Measurements from ENCODE around the gene PTX3. TPM values are rescaled to one million over a fixed set of nuclear protein-coding genes. Genes with fewer than 3 reads are reported as not detected.

PTX3 gene
- total RNA-seq, 4 donors from 2014 or later = 9.0 to 118 (median 12.2) TPM

GRCh38 chr3:157477441-157477840 lies 40.8 kb downstream of the PTX3 start:
- H3K27me3 ChIP-seq = no peaks in the 10 kb centered on the region
- WGBS, 2 donors = 72 to 79% methylated on average over 3 of the region's 3 CpGs
- DNase-seq (ENCODE audit: low spot score in 2 of 2) = no peak
- TF ChIP-seq POLR2A (IDR thresholded peaks at IDR 0.05) (no peak), EP300 (IDR thresholded peaks at IDR 0.05) (no peak), CTCF (IDR thresholded peaks at IDR 0.05) (no peak)
- no peaks in the 10 kb centered on the region for H3K9me3 ChIP-seq
- H3K27ac ChIP-seq = no peak overlapping the region
- H3K4me3 ChIP-seq = no peak overlapping the region
- H3K36me3 ChIP-seq = no peaks in the 10 kb centered on the region
- H3K4me1 ChIP-seq = no peaks in the 10 kb centered on the region

- 86 to 88% methylated on average over 1 of the region's 1 CpG for WGBS, 2 donors
- no peak overlapping the region for H3K27ac ChIP-seq
- H3K9me3 ChIP-seq = no peaks in the 10 kb centered on the region
- H3K4me3 ChIP-seq = no peak overlapping the region
- TF ChIP-seq CTCF (IDR thresholded peaks at IDR 0.05) = no peak
- TF ChIP-seq POLR2A (IDR thresholded peaks at IDR 0.05) = no peak
- TF ChIP-seq EP300 (IDR thresholded peaks at IDR 0.05) = no peak
- no peak for DNase-seq (ENCODE audit: low spot score in 2 of 2)
- H3K36me3 ChIP-seq = no peaks in the 10 kb centered on the region
- no peaks in the 10 kb centered on the region for H3K4me1 ChIP-seq
- no peaks in the 10 kb centered on the region for H3K27me3 ChIP-seq
Measured at GRCh38 chr3:157479464-157480243, 43.0 kb downstream of the PTX3 start.

GRCh38 chr3:157487339-157487738 lies 50.7 kb downstream of the PTX3 start:
- DNase-seq (ENCODE audit: low spot score in 2 of 2) = no peak
- H3K27me3 ChIP-seq = no peaks in the 10 kb centered on the region
- WGBS, 2 donors = 85 to 94% methylated on average over 1 of the region's 1 CpG
- H3K9me3 ChIP-seq = no peaks in the 10 kb centered on the region
- no peak overlapping the region for H3K27ac ChIP-seq
- no peaks in the 10 kb centered on the region for H3K4me1 ChIP-seq
- no peaks in the 10 kb centered on the region for H3K36me3 ChIP-seq
- H3K4me3 ChIP-seq = no peak overlapping the region
- no peak for TF ChIP-seq CTCF (IDR thresholded peaks at IDR 0.05)
- TF ChIP-seq EP300 (IDR thresholded peaks at IDR 0.05) = no peak
- TF ChIP-seq POLR2A (IDR thresholded peaks at IDR 0.05) = no peak

GRCh38 chr3:157488144-157488543 lies 51.5 kb downstream of the PTX3 start:
- Histone ChIP-seq H3K4me3 (no peak overlapping the region), H3K9me3 (no peaks in the 10 kb centered on the region), H3K27ac (no peak overlapping the region), H3K27me3 (no peaks in the 10 kb centered on the region), H3K4me1 (no peaks in the 10 kb centered on the region), H3K36me3 (no peaks in the 10 kb centered on the region)
- no peak for DNase-seq (ENCODE audit: low spot score in 2 of 2)
- no peak for TF ChIP-seq CTCF (IDR thresholded peaks at IDR 0.05)
- TF ChIP-seq EP300 (IDR thresholded peaks at IDR 0.05) = no peak
- TF ChIP-seq POLR2A (IDR thresholded peaks at IDR 0.05) = no peak

- DNase-seq (ENCODE audit: low spot score in 2 of 2) = no peak
- H3K4me1 ChIP-seq = no peaks in the 10 kb centered on the region
- no peaks in the 10 kb centered on the region for H3K9me3 ChIP-seq
- H3K27ac ChIP-seq = no peak overlapping the region
- TF ChIP-seq EP300 (IDR thresholded peaks at IDR 0.05) (no peak), CTCF (IDR thresholded peaks at IDR 0.05) (no peak), POLR2A (IDR thresholded peaks at IDR 0.05) (no peak)
- no peaks in the 10 kb centered on the region for H3K27me3 ChIP-seq
- no peak overlapping the region for H3K4me3 ChIP-seq
- 89 to 93% methylated on average over 2 of the region's 2 CpGs for WGBS, 2 donors
- no peaks in the 10 kb centered on the region for H3K36me3 ChIP-seq
Measured at GRCh38 chr3:157491136-157491535, 54.5 kb downstream of the PTX3 start.

Other genes with a start within 250 kb of the PTX3 start
- 1 to 10 TPM in 2 of 4 donors, under 1 TPM in 2; 0.30 to 6.1 (median 0.76) TPM for gene VEPH1, start 66.6 kb downstream of the PTX3 start, total RNA-seq

Measured in tibial nerve (tissue), 4 donors.